Activated T-helper 17 cell treated with anti-CD3 and anti-CD28 coated beads, Interleukin-2, amount 50 U/mL, for 72 hours (primary cell): Measurements from ENCODE around the gene HOXA9. TPM values are rescaled to one million over a fixed set of nuclear protein-coding genes. Genes with fewer than 3 reads are reported as not detected.
A peak's percentile ranks its signal among the peaks of the same experiment; 100 is the strongest.

Experiments
- ATAC-seq: fragments of 150-1000 bp; cut with Tn5 transposase; replicated peaks from 2 replicates; pipeline ENCODE4 v1.10.0; 2021; ENCODE audit warnings: mild to moderate bottlenecking, moderate library complexity
- H3K27ac Mint-ChIP-seq: one replicate; pipeline ENCODE4 v1.8.0; 2022; ENCODE audit warnings: mixed read lengths
- H3K27me3 Mint-ChIP-seq: one replicate; pipeline ENCODE4 v1.8.0; 2022; ENCODE audit warnings: mixed read lengths
- H3K36me3 Mint-ChIP-seq: one replicate; pipeline ENCODE4 v1.8.0; 2022; ENCODE audit warnings: low read depth, mild to moderate bottlenecking, mixed read lengths
- H3K4me1 Mint-ChIP-seq: one replicate; pipeline ENCODE4 v1.8.0; 2022; ENCODE audit warnings: mixed read lengths
- H3K4me3 Mint-ChIP-seq: one replicate; pipeline ENCODE4 v1.8.0; 2022; ENCODE audit warnings: mild to moderate bottlenecking, mixed read lengths
- H3K9me3 Mint-ChIP-seq: one replicate; pipeline ENCODE4 v1.8.0; 2022; ENCODE audit warnings: mixed read lengths
- total RNA-seq, 2 donors: library from RNA; stranded (reverse); gene quantifications; one replicate each; pipeline ENCODE4 v1.2.3, GENCODE V29; 2022

HOXA9 gene
- total RNA-seq, 2 donors from 2014 or later: not detected

DNA sequence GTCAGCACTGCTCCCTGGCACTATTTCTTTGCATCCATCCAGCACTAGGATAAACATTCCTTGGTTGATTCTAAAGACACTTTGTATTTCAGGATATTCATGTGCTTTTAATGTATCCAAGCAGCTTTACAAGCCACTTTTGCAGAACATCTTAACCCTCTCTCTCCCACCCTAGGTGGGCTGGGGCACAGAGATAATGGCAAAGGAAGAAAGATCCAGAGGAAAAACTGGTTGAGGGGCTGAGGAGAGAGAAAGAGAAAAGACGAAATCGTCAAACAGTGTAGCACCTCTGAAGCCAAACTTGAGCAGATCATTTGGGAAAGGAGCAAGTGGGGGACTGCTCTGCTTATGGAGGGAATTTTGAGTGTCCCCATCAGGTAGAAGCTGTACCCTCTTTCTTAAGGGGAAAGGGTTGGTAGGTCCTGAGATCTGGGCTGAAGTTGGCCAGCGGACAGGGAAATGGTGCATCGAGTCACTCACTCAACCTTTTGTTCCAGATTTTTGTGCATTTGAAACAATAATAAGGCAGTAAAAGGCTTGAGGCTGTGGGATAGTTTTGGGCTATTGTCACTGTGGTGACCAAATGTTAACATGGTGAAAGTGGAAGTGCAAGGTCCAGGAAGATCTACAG is 38.7 kb upstream of the HOXA9 start:
- Mint-ChIP-seq H3K9me3 (no peaks in the 10 kb centered on the region), H3K36me3 (peaks cover 6% of the 10 kb centered on the region)

GRCh38 chr7:27203365-27203953 is 38.1 kb upstream of the HOXA9 start:
- ATAC-seq: no peak
- H3K4me1 Mint-ChIP-seq: peaks cover 16% of the 10 kb centered on the region
- no peak overlapping the region for H3K4me3 Mint-ChIP-seq
- peaks cover 6% of the 10 kb centered on the region for H3K36me3 Mint-ChIP-seq
- no peak overlapping the region for H3K27ac Mint-ChIP-seq
- H3K27me3 Mint-ChIP-seq: peaks cover 74% of the 10 kb centered on the region
- H3K9me3 Mint-ChIP-seq: no peaks in the 10 kb centered on the region

More for the DNA sequence above, 38.7 kb upstream of the HOXA9 start:
- peaks cover 75% of the 10 kb centered on the region for H3K27me3 Mint-ChIP-seq
- no peak overlapping the region for H3K27ac Mint-ChIP-seq
- H3K4me3 Mint-ChIP-seq: no peak overlapping the region
- ATAC-seq: no peak
- H3K4me1 Mint-ChIP-seq: peaks cover 16% of the 10 kb centered on the region

DNA sequence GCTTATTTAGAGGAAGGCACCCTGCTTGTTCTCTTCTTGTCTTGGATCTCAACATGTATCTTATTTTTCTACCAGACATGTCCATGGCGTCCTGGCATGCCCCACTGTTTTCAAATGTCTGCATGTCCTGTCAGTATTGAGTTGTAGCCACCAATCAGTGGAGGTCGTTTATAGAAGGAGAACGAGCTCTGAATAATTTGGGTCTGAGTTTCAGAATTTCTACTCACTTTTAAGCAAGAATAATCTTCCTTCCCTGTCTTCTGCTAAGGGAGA is 37.5 kb upstream of the HOXA9 start:
- Mint-ChIP-seq H3K27me3 (peaks cover 76% of the 10 kb centered on the region), H3K9me3 (no peaks in the 10 kb centered on the region), H3K4me3 (no peak overlapping the region), H3K27ac (no peak overlapping the region), H3K36me3 (peaks cover 6% of the 10 kb centered on the region), H3K4me1 (peaks cover 20% of the 10 kb centered on the region)
- ATAC-seq: no peak

- Mint-ChIP-seq H3K4me3 (no peak overlapping the region), H3K27me3 (peaks cover 76% of the 10 kb centered on the region), H3K9me3 (no peaks in the 10 kb centered on the region), H3K4me1 (peaks cover 20% of the 10 kb centered on the region), H3K27ac (no peak overlapping the region), H3K36me3 (peaks cover 6% of the 10 kb centered on the region)
- no peak for ATAC-seq
Observed at GRCh38 chr7:27202018-27202861, 36.9 kb upstream of the HOXA9 start.

GRCh38 chr7:27201580-27202017 is 36.3 kb upstream of the HOXA9 start:
- Mint-ChIP-seq H3K4me1 (peaks cover 20% of the 10 kb centered on the region), H3K4me3 (peak overlapping the region; percentile 64), H3K27ac (no peak overlapping the region), H3K9me3 (no peaks in the 10 kb centered on the region), H3K27me3 (peaks cover 76% of the 10 kb centered on the region), H3K36me3 (peaks cover 6% of the 10 kb centered on the region)
- no peak for ATAC-seq

DNA sequence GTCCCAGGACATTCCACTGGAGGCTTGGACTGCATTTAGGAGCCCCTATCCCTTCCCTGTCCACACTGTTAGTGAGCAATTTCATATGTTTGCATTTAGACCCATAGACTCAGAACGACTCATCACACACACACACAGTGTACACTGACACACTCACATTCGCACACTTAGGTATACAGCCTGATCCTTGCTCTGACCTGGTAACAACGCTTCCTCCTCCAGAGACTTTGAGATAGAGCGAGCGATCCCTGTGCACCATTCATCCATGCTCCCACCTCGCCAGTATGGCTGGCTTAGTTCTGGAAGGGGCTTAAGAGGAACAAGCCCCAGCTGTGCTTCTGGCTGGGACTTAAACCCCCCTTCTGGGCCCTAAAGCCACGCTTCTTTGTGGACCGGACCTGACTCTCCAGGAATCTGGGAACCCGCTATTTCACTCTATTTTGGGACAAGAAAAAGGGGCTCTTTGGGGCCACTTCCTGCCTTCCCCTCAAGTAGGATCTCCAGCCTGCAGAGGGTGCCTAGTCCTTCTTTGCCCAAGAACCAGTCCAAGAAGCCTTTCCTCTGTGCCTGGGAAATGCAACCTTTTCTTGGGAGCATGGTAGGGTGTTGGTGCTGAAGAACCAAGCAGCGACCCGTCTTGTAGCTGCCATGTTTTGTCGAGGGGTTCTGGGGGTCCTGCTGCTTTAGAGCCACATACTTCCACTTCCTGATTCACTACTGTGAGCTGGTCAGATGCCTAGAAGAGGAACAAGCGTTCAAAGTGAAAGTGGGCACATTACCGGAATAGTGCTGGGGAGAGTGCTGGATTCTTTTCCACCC is 35.6 kb upstream of the HOXA9 start:
- Mint-ChIP-seq H3K4me3 (peak overlapping the region; percentile 64), H3K27me3 (peaks cover 75% of the 10 kb centered on the region), H3K27ac (no peak overlapping the region), H3K4me1 (peaks cover 18% of the 10 kb centered on the region), H3K9me3 (no peaks in the 10 kb centered on the region), H3K36me3 (peaks cover 6% of the 10 kb centered on the region)
- ATAC-seq: no peak

DNA sequence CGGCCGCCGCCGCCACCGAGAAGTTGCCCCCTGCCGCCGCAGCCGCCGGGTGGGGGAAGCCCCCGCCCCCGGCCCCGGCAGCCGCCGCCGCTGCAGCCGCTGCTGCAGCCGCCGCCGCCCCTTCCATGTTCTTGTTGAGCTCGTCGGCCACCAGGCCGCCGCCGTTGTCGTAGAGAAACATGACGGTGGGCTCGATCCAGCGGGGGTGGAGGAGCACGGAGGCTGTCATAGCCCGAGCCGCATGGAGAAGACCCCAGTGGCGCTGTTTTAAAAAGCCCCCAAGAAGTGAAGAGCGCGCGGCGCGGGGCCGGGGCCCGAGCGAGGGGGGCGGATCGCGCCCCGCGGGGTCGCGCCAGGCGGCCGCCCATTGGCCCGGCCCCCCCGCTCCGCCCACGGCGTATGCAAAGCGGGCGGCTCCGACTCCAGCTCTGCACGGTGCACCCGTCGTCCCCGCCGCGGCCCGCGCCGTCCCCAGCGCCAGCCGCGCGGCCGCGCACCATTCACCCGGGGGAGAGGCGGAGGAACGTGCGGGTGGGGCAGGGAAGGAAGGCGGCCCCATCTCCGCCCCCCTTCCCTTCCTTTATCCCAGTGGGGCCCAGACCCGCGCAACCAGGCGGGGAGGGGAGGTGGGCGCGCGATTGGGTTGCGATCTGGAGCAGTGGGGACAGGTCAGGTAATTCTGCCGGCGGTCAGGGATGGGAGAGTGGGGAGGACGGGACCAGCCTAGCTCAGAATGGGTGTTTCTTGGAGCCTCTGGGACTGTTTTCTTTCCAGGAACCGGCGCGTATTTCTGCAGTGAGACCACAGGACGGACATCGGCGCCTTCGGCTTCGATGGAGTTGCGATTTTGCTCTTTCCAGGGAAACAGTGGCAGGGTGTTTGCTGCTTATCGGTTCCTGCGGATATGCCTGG is 34.8 kb upstream of the HOXA9 start, which contains the start of gene HOXA13:
Gene HOXA13, minus strand, starts transcription at position 243 of the 912 bp plus-strand sequence. Its CDS starts 14 bp downstream, at position 229.
- H3K4me1 Mint-ChIP-seq: peaks cover 15% of the 10 kb centered on the region
- peaks cover 75% of the 10 kb centered on the region for H3K27me3 Mint-ChIP-seq
- peak; percentile 37 for ATAC-seq
- H3K9me3 Mint-ChIP-seq: no peaks in the 10 kb centered on the region
- peaks cover 6% of the 10 kb centered on the region for H3K36me3 Mint-ChIP-seq
- no peak within 1 kb of the TSS for H3K27ac Mint-ChIP-seq
- H3K4me3 Mint-ChIP-seq: peak within 1 kb of the TSS; percentile 64

GRCh38 chr7:27198871-27199801 is 33.8 kb upstream of the HOXA9 start:
- no peak for ATAC-seq
- H3K36me3 Mint-ChIP-seq: peaks cover 6% of the 10 kb centered on the region
- no peak overlapping the region for H3K27ac Mint-ChIP-seq
- H3K27me3 Mint-ChIP-seq: peaks cover 77% of the 10 kb centered on the region
- peak overlapping the region; percentile 64 for H3K4me3 Mint-ChIP-seq
- peaks cover 15% of the 10 kb centered on the region for H3K4me1 Mint-ChIP-seq
- H3K9me3 Mint-ChIP-seq: no peaks in the 10 kb centered on the region

- ATAC-seq: no peak
- H3K27me3 Mint-ChIP-seq: peaks cover 77% of the 10 kb centered on the region
- no peak overlapping the region for H3K27ac Mint-ChIP-seq
- H3K36me3 Mint-ChIP-seq: peaks cover 6% of the 10 kb centered on the region
- H3K4me1 Mint-ChIP-seq: peaks cover 15% of the 10 kb centered on the region
- peak overlapping the region; percentile 36 for H3K4me3 Mint-ChIP-seq
- H3K9me3 Mint-ChIP-seq: no peaks in the 10 kb centered on the region
Observed at GRCh38 chr7:27198138-27198841, 33.0 kb upstream of the HOXA9 start.

- ATAC-seq: no peak
- Mint-ChIP-seq H3K27ac (no peak overlapping the region), H3K4me1 (peaks cover 15% of the 10 kb centered on the region), H3K9me3 (no peaks in the 10 kb centered on the region), H3K27me3 (peaks cover 70% of the 10 kb centered on the region), H3K36me3 (peaks cover 6% of the 10 kb centered on the region), H3K4me3 (no peak overlapping the region)
Observed at GRCh38 chr7:27197137-27198042, 32.1 kb upstream of the HOXA9 start.

DNA sequence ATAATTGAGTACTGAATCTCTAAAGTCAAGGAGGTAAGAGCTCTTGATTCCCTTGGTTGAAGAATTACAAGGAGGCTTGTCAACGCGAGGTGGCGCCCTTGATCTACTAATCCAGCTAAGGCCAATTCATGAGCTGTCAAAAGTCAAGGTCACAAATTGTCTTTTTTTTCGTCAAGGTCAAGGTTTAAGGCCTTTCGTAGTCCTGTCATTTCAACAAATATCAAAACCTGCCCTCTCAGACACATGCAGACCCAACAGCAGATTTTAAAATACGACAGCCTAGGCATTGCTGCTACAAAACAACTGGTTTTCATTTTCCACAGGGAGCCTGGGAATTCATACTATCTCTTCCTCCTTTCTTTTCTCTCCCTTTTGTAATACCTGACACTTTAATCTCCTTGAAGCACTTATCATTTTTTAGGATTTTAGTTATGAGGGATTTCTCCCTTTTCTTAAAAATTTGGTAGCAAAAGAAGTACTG is 31.0 kb upstream of the HOXA9 start:
- Mint-ChIP-seq H3K4me3 (no peak overlapping the region), H3K27ac (no peak overlapping the region), H3K27me3 (peaks cover 65% of the 10 kb centered on the region)

More for the DNA sequence above, 31.0 kb upstream of the HOXA9 start:
- ATAC-seq: peak; percentile 38
- H3K36me3 Mint-ChIP-seq: peaks cover 6% of the 10 kb centered on the region
- H3K4me1 Mint-ChIP-seq: peaks cover 12% of the 10 kb centered on the region
- H3K9me3 Mint-ChIP-seq: no peaks in the 10 kb centered on the region
